ENCODE results near the gene PHLPP1. TPM values are rescaled to one million over a fixed set of nuclear protein-coding genes. Genes with fewer than 3 reads are reported as not detected.

The PHLPP1 gene
- total and polyA plus RNA-seq, 2 experiments from 2014 or later: 15.7 to 73.6 TPM

DNA sequence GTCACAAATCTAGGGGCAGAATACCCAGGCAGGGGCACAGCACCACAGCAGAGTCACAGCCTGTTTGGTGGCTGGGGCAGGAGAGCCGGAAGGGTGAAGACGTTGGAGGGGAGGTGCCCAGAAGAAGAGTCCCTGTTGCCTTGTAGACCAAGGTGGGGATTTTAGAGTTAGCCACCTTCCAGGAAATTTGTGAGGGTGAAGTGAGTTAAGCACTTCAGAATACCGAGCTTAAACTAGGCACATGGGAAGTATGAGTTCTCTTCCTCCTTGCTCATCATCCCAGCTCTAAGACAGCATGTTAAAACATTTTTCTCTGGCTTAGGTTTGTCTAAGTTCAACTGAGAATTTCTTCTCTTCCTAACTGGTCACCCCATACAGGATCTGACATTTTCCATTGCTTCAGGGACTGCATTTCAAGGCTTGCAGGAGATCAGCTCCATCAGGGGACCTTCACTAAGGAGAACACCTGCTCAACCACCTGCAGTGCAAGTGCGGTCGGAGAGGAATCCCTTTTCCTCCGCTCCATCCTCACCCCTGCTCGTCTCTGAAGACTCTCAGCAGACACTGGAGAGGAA is 26.5 kb upstream of the PHLPP1 start (continued):
- TF ChIP-seq, protein P1, sequence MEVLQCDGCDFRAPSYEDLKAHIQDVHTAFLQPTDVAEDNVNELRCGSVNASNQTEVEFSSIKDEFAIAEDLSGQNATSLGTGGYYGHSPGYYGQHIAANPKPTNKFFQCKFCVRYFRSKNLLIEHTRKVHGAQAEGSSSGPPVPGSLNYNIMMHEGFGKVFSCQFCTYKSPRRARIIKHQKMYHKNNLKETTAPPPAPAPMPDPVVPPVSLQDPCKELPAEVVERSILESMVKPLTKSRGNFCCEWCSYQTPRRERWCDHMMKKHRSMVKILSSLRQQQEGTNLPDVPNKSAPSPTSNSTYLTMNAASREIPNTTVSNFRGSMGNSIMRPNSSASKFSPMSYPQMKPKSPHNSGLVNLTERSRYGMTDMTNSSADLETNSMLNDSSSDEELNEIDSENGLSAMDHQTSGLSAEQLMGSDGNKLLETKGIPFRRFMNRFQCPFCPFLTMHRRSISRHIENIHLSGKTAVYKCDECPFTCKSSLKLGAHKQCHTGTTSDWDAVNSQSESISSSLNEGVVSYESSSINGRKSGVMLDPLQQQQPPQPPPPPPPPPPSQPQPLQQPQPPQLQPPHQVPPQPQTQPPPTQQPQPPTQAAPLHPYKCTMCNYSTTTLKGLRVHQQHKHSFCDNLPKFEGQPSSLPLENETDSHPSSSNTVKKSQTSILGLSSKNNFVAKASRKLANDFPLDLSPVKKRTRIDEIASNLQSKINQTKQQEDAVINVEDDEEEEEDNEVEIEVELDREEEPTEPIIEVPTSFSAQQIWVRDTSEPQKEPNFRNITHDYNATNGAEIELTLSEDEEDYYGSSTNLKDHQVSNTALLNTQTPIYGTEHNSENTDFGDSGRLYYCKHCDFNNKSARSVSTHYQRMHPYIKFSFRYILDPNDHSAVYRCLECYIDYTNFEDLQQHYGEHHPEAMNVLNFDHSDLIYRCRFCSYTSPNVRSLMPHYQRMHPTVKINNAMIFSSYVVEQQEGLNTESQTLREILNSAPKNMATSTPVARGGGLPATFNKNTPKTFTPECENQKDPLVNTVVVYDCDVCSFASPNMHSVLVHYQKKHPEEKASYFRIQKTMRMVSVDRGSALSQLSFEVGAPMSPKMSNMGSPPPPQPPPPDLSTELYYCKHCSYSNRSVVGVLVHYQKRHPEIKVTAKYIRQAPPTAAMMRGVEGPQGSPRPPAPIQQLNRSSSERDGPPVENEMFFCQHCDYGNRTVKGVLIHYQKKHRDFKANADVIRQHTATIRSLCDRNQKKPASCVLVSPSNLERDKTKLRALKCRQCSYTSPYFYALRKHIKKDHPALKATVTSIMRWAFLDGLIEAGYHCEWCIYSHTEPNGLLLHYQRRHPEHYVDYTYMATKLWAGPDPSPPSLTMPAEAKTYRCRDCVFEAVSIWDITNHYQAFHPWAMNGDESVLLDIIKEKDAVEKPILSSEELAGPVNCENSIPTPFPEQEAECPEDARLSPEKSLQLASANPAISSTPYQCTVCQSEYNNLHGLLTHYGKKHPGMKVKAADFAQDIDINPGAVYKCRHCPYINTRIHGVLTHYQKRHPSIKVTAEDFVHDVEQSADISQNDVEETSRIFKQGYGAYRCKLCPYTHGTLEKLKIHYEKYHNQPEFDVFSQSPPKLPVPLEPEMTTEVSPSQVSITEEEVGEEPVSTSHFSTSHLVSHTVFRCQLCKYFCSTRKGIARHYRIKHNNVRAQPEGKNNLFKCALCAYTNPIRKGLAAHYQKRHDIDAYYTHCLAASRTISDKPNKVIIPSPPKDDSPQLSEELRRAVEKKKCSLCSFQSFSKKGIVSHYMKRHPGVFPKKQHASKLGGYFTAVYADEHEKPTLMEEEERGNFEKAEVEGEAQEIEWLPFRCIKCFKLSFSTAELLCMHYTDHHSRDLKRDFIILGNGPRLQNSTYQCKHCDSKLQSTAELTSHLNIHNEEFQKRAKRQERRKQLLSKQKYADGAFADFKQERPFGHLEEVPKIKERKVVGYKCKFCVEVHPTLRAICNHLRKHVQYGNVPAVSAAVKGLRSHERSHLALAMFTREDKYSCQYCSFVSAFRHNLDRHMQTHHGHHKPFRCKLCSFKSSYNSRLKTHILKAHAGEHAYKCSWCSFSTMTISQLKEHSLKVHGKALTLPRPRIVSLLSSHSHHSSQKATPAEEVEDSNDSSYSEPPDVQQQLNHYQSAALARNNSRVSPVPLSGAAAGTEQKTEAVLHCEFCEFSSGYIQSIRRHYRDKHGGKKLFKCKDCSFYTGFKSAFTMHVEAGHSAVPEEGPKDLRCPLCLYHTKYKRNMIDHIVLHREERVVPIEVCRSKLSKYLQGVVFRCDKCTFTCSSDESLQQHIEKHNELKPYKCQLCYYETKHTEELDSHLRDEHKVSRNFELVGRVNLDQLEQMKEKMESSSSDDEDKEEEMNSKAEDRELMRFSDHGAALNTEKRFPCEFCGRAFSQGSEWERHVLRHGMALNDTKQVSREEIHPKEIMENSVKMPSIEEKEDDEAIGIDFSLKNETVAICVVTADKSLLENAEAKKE (CRISPR knock-in tag; IDR thresholded peaks at IDR 0.05): no peak
- TF ChIP-seq NANOG (IDR thresholded peaks at IDR 0.05; ENCODE audit: borderline replicate concordance) (no peak), ZNF331 (CRISPR knock-in tag; IDR thresholded peaks at IDR 0.05; ENCODE audit: low read depth) (no peak), CREB1 (CRISPR knock-in tag; IDR thresholded peaks at IDR 0.05; ENCODE audit: low read depth) (no peak), STAT1 (IDR thresholded peaks at IDR 0.05; ENCODE audit: unreplicated experiment) (no peak), EZH2phosphoT487 (IDR thresholded peaks at IDR 0.05; ENCODE audit: unreplicated experiment) (no peak)

- peaks cover 24% of the 10 kb centered on the region for H3K9me3 Mint-ChIP-seq
- no peak overlapping the region for H3K4me3 Mint-ChIP-seq
- H3K27ac Mint-ChIP-seq: no peak overlapping the region
- no peaks in the 10 kb centered on the region for H3K4me1 Mint-ChIP-seq
- peaks cover 2% of the 10 kb centered on the region for H3K27me3 Mint-ChIP-seq (ENCODE audit: insufficient read depth, low read depth, poor library complexity)
- DNase-seq (ENCODE audit: low spot score) (no peak), ATAC-seq (no peak)
- no peaks in the 10 kb centered on the region for H3F3A ChIP-seq (replicated peaks; ENCODE audit: low read depth)
- H3K4me1 ChIP-seq (ENCODE audit: insufficient read depth): no peaks in the 10 kb centered on the region
- H3K27ac ChIP-seq (ENCODE audit: low read depth): no peak overlapping the region
- no peaks in the 10 kb centered on the region for H3K27me3 ChIP-seq (ENCODE audit: insufficient read depth)
- H3K36me3 ChIP-seq (ENCODE audit: insufficient read depth): no peaks in the 10 kb centered on the region
- H2AFZ ChIP-seq: peak overlapping the region; percentile 0; the same call in 1 of the 2 replicates
- H3K79me2 ChIP-seq (replicated peaks; ENCODE audit: insufficient read depth): no peaks in the 10 kb centered on the region
- H4K20me1 ChIP-seq (replicated peaks; ENCODE audit: insufficient read depth): no peaks in the 10 kb centered on the region
- peaks cover 12% of the 10 kb centered on the region; the same call in 2 of the 3 replicates for H3K36me3 Mint-ChIP-seq (ENCODE audit: low read depth)
- no peak overlapping the region for H3K4me3 ChIP-seq
- H3K4me2 ChIP-seq: no peak overlapping the region
- H3K9me2 ChIP-seq (ENCODE audit: insufficient read depth): no peaks in the 10 kb centered on the region
- TF ChIP-seq CREB1 (CRISPR knock-in tag; IDR thresholded peaks at IDR 0.05; ENCODE audit: low read depth) (no peak), EZH2 (IDR thresholded peaks at IDR 0.05; ENCODE audit: low read depth, unreplicated experiment) (no peak), JUNB (IDR thresholded peaks at IDR 0.05; ENCODE audit: unreplicated experiment) (no peak), ZNF331 (CRISPR knock-in tag; IDR thresholded peaks at IDR 0.05; ENCODE audit: low read depth) (no peak)
- TF ChIP-seq, protein P1 (CRISPR knock-in tag; IDR thresholded peaks at IDR 0.05): no peak
Observed at GRCh38 chr18:62690236-62690815, 25.0 kb upstream of the PHLPP1 start.
